NK-92 (cell line): ENCODE measurements around the gene ABHD17B.
"Not testable (repeated sequence)": the region's sequence is repeated elsewhere in the genome, so short reads cannot be mapped to it uniquely, and the experiment has no call there.

Experiments used
- DNase-seq: peaks from one replicate; lab custom pipeline; 2025; ENCODE audit not compliant: unreplicated experiment; lab: John Stamatoyannopoulos, UW

The ABHD17B gene

GRCh38 chr9:71916834-71917534, 6.0 kb upstream of the ABHD17B start:
- no peak for DNase-seq

DNA sequence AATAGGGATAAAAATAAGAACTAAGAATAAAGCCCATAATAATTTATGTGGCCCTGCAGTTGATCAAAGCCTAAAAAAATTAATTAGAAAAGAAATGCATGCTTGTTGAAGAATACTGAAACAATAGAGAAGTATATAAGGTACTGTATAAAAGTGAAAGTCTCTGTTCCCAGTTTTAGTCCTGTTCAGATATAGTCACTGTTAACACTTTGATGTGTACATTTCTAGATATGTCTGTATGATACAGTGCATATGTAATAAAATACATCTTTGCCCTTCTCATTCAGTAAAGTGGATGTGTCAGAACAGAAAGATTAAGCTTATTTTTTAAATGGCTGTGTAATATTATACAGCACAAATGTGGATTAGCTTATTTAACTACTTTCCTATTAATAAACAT, 4.5 kb upstream of the ABHD17B start:
- DNase-seq, result no peak

GRCh38 chr9:71911908-71912335, 929 bp upstream of the ABHD17B start:
- DNase-seq, result no peak

- DNase-seq, result no peak
Measured at GRCh38 chr9:71910650-71911060, 338 bp downstream of the ABHD17B start.

DNA sequence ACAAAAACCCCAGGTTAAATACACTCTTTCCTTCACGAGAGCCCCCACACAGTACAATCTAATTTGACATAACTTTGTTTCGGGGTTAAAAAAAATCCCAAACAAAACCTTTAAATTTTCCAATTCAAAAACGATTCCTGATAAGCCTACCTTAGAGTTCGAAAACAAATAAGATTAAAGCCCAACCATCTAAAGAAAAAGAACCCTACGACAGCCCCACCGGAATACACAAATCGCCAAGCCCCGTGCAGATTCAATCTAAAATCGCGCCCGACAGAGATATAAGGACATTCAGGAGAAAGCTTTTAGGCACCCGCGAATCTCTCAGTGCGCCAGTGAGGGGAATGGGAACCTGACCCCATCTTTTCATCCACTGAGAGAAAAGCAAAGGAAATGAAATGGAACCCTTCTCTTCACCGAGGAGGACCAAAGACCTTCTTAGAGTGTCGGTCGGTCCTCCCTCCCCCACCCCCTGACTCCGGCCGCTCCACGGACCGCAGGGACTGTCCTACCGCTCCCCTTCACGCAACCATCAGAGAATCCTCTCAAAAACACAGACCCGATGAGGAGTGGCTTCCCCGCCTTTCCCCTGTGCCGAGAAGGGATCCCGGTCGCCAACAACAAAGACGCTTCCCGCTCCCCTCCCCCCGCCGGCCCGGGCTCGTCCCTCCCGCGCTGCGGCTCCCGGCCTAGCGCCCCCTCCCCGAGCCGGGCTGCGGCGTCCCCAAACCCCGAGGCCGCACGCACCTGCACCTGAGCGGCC, 925 bp downstream of the ABHD17B start:
- no peak for DNase-seq

- DNase-seq, result no peak
Measured at GRCh38 chr9:71908825-71909224, 2.2 kb downstream of the ABHD17B start.

GRCh38 chr9:71904076-71904475, 6.9 kb downstream of the ABHD17B start:
- DNase-seq, result no peak

- DNase-seq, result no peak
Measured at GRCh38 chr9:71901695-71902597, 9.0 kb downstream of the ABHD17B start.

DNA sequence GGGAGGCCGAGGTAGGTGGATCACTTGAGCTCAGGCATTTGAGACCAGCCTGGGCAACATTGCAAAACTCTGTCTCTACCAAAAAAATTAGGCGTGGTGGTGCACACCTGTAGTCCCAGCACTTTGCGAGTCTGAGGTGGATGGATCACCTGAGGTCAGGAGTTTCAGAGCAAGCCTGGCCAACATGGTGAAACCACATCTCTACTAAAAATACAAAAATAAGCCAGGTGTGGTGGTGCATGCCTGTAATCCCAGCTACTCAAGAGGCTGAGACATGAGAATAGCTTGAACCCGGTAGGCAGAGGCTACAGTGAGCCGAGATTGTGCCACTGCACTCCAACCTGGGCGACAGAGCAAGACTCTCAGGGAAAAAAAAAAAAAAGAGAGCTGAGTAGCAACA, 12.2 kb downstream of the ABHD17B start:
- not testable (repeated sequence) for DNase-seq

- DNase-seq, result no peak
Measured at GRCh38 chr9:71897577-71897976, 13.4 kb downstream of the ABHD17B start.

DNA sequence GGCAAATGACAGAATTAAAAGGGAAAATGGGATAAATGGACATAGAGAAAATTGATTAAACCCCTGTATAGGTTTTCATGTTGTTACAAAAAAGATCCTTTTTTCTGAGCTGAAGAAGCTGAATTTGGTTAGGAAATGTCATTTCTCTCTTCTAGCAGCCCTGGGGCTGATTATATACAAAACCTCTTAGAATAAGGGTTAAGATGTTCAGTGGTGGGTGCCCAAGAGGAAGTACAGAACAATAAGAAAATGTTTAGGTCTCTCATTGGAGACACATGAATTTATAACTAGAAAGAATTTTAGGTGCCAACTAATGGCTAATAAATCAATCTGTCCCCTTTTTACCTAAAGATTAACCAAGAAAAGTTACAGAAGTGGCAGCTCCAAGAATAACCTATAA, 14.2 kb downstream of the ABHD17B start:
- DNase-seq, result no peak

DNA sequence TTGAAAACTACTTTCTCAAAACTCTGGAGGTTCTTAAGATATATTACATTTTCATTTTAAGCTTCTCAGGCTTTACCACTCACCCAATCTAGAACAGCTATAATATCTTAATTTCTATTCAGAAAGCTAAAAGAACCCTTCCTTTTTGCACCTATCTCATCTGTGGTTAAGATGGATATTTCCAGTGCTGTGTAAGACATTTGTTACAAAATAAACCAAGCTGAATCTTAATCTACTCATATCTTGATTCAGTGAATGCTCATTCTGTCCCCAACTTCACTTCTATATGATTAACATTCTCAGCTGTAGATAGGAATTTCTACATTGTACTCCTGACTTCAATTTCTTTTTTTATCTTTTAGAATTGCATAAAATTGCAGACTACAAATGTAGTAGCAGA, 15.0 kb downstream of the ABHD17B start:
- no peak for DNase-seq

DNA sequence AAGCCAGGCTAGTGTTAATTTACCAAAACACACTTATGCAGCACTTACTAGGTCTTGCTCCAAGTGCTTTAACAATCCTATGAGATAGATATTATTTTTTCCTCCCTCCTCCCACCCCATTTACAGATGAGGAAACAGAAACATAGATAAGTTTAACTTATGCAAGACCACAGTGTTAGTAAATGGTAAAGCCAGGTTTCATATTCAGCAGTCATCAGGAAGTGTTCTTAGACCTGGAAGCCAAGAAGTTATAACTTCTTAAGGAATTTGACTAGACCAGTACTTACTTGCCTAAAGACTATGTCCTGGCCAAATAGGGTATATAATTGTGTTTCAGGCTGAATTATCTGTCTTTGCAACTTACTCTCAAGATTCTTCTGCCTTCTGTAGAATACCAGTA, 15.9 kb downstream of the ABHD17B start:
- DNase-seq, result no peak

DNA sequence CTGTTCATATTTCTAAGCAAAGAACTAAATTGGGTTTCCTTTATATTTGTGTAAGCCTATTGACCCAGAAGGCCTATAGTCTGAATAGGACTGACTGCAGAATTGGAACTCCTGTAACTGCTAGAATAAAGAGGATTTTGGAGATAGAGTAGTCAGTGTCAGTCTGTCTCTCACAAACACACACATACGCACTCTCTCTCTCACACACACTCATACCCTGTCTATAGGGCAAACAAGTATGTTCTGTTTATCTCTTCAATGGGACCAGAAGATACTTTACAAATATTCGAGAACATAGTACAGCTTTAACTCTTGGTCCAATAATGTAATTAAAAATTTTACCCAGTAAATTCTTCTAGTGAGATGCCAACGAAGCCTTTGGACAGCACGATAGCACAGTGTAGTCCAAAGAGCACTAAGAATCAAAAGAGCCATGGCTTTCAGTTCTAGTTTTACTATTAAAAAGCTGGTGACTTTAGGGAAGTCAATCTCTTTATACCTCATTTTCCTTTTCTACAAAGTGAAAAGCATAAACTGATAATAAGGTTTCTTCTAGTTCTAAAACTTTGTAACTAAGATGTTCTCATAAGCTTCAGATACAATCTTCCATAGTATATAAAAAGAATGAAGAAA, 19.3 kb downstream of the ABHD17B start:
- DNase-seq, result no peak

DNA sequence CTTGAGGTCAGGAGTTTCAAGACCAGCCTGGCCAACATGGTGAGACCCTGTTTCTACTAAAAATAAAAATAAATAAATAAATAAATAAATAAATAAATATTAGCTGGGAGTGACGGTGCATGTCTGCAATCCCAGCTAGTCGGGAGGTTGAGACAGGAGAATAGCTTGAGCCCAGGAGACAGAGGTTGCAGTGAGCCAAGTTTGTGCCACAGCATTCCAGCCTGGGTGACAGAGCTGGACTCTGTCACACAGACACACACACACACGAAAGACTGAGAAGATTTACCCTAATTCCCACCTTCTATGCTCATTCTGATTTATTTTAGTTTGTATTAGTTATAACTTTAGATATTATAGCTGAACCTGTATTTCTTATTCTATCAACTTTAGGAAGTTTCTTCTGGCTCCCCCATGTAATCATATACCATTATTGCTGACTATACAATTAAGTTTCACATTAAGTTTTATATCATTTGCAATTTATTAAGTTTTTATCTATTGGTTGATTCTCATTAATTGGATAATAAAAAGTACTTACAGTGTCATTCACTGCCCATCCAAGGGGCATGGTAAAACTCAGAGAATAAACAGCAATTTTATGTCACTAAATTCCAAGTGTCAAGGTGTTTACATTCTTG, 20.8 kb downstream of the ABHD17B start:
- no peak for DNase-seq

- DNase-seq, result no peak
Measured at GRCh38 chr9:71887362-71887761, 23.6 kb downstream of the ABHD17B start.

DNA sequence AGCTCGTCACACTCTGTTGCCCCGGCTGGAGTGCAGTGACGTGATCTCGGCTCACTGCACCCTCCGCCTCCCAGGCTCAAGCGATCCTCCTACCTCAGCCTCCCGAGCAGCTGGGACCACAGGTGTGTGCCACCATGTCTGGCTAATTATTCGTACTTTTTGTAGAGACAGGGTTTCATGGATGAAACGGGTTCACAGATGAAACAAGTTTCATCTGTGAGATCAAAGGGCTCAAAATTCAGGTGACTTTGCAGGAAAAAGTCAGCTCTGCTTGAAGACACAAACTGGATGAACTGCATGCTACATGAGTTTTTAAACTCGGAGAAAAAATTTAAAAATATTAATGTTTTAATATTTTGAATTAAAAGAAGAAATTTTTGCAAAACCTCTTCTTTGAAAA, 24.5 kb downstream of the ABHD17B start:
- no peak for DNase-seq

DNA sequence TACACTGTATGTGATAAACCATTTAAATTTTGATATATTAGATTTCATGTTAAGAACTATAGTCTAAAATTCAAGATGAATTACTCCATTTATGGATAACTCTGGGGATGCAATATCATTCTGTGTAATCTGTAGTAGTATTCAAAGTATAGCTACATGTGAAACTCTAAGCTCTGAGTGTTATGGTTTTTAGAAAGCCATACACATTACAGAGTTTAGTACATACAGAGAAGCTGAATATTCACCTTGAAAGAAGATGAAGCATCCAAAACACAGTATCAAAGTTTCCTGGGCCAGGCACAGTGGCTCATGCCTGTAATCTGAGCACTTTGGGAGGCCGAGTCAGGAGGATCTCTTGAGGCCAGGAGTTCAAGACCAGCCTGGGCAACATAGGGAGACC, 25.0 kb downstream of the ABHD17B start:
- DNase-seq, result no peak

DNA sequence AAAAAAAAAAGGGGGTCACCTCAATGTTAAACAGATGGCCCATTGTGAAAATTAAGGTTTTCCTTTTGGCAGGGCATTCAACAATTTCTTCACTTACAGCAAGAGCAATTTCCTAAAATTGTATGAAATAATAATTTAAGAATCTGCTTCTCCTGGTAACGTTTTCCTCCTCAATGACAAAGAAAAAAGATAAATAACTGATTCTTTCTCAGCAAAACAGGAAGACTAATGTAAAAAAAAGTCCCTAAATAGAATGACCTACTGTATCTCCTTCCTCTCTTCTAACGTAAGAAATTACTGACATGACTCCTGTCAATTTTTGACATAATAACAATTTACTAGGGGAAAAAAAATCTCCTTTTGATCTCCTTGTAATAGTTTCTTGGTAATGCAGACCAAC, 25.5 kb downstream of the ABHD17B start:
- DNase-seq, result no peak

- DNase-seq, result no peak
Measured at GRCh38 chr9:71884005-71884404, 27.0 kb downstream of the ABHD17B start.
